Retinal pigment epithelial cell (primary cell): ENCODE measurements around the gene PEX10.
A peak's percentile ranks its signal among the peaks of the same experiment; 100 is the strongest.

Experiments
- DNase-seq: peaks from one replicate; pipeline ENCODE4 v3.0.0-alpha.2; 2010; ENCODE audit warnings: low read depth
- H3K4me3 ChIP-seq: 2 replicates; pipeline ENCODE4 v1.5.1; 2011; ENCODE audit warnings: mild to moderate bottlenecking, low read length, control low read depth, moderate library complexity
- CTCF ChIP-seq: conservative IDR thresholded peaks from 2 replicates; pipeline ENCODE4 v1.5.1; 2011; ENCODE audit warnings: low read depth, low read length, control low read depth, inconsistent platforms

PEX10 gene

DNA sequence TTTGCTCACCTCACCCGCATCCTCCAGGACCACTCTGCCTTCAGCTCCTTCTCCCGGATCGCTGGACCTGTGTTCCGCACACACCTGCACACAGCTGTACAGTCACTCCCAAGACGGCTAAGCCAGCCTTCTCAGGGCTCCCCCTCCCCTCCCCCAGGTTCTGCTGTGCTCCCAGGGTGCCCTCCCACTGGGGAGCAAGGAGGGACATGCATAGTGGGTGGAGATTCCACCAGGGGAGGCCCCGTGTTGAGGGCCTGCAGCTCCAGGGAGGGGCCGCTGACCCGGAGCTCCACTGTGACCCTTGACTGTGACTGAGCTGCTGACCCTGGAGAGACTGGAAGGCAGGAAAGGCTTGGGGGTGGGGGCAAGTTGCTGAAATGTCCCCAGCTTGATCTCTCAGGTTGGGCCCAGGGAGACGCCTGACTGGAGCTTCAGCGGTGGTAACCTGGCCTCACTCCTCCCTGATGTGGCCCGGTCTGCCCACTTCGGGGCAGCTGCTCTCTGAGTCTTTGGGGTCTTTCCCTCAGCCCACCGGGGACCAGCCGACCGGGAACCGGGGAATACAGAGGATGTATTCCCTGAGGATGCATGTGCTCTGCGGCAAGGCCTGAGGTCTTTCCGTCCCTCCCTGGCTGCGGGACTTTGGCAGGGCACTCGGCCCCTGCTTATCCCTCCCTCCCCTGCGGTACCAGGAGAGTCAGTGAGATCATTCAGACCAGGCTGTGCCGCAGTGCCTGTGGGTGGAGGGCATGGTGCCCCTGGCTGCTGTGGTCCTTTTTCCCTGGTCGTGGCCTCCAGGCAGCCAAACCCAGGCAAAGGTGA is 35.1 kb upstream of the PEX10 start:
- no peak for DNase-seq
- H3K4me3 ChIP-seq: no peak overlapping the region
- no peak for TF ChIP-seq CTCF

- H3K4me3 ChIP-seq: no peak overlapping the region
- no peak for DNase-seq
- TF ChIP-seq CTCF: no peak
Measured at GRCh38 chr1:2446861-2447260, 34.5 kb upstream of the PEX10 start.

DNA sequence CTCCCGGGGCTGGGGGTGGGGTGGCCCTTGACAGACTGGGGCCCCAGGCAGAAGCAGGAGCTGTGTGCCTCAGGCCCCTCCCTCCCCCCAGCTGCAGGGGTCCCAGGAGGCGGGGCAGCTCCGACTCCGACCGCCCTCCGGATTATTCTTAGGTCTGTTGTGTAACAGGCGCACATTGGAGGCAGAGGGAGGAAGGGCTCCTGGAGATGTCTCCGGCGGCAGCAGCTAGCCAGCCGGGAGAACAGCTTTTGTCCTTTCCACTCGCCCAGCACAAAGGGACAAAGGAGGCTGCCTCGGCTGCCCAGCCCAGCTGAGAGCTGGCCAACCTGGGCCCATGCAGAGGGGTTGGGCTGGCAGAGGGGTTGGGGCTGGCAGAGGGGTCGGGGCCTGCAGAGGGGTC is 34.0 kb upstream of the PEX10 start:
- peak; percentile 53 for DNase-seq
- no peak for TF ChIP-seq CTCF
- no peak overlapping the region for H3K4me3 ChIP-seq

GRCh38 chr1:2445823-2446215 is 33.5 kb upstream of the PEX10 start:
- no peak for TF ChIP-seq CTCF
- no peak for DNase-seq
- H3K4me3 ChIP-seq: no peak overlapping the region

DNA sequence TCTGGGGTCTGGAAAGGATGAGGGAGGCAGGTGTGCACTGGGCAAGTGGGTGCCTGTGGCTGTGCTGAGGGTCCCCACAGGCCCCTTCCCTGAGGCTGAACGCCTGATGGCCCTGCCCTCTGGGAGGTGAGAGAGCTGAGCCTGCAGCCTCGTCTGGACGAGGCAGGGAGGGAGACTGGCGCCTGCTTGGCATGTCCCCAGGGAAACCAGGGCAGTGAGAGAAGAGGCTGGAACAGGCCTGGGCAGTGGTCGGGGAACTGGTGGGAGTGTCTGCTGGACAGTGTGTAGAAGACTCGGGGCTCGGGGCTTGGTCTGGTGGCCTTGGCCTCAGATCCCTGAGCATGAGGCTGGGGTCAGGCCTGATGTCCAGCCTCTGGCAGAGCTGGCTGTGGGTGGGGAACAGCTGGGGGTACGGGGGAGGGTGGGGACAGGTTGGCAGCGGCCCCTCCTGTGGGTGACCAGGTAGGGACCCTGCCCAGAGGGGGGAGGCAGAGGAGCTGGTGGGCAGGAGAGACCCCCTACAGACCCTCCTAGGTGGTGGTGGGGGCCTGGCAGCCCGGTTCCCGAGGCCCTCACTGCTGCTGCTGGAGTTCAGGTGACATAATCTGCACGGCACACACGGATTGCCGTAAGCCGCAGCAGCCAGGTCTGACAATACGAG is 32.9 kb upstream of the PEX10 start:
- TF ChIP-seq CTCF: no peak
- no peak overlapping the region for H3K4me3 ChIP-seq
- DNase-seq: no peak

DNA sequence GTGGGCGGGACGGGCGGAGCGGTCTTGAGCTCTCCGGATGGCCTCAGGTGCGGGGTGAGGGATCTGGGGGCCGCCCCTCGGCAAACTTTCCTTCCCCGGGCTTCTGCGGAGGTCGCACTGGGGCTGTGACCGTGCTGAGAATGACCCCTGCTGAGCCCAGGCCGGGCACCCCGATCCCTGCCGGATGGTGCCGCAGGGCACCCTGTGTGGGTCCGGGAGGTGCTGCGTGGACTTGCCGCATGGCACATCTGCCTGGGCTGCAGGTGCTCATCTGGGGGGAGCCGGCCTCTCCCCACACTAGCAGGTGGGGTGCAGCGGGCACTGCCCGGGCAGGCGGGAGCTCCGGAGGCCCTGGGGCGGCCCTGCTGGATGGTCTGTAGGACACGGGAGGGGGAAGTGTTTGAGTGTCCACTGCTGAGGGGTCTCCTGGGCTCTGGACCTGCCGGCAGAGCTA is 31.8 kb upstream of the PEX10 start:
- no peak for DNase-seq
- no peak for TF ChIP-seq CTCF
- peak overlapping the region; percentile 27 for H3K4me3 ChIP-seq
